Brain microvascular endothelial cell (primary cell): ENCODE data around the gene PIK3C2B.

ENCODE experiments used
- DNase-seq: peaks from one replicate; pipeline ENCODE4 v3.0.0-alpha.2; 2020
- H3K27ac ChIP-seq: fragments of 250-450 bp; sonication (Bioruptor Pico); 2 replicates; pipeline ENCODE4 v1.5.1; 2020; ENCODE audit warnings: mild to moderate bottlenecking, moderate library complexity
- H3K27me3 ChIP-seq: fragments of 250-450 bp; sonication (Bioruptor Pico); replicated peaks from 2 replicates; pipeline ENCODE4 v1.5.1; 2020; ENCODE audit warnings: mild to moderate bottlenecking
- H3K36me3 ChIP-seq: fragments of 250-450 bp; sonication (Bioruptor Pico); replicated peaks from 2 replicates; pipeline ENCODE4 v1.5.1; 2020; ENCODE audit warnings: mild to moderate bottlenecking
- H3K4me3 ChIP-seq: 2 replicates; pipeline ENCODE4 v1.5.1; 2011; ENCODE audit warnings: low read depth, mild to moderate bottlenecking, control low read depth, low read length, moderate library complexity
- CTCF ChIP-seq: IDR thresholded peaks from 2 replicates; pipeline ENCODE4 v1.5.1; 2011; ENCODE audit warnings: low read depth, mild to moderate bottlenecking, moderate library complexity, low read length, control low read depth, inconsistent platforms; ENCODE audit errors: missing control alignments
- in situ Hi-C: cut with HindIII; loops from 2 replicates; pipeline ENCODE4 v1.10.0; 2017; ENCODE audit warnings: low sequenced_read_pairs, low pct_ligation_motif_present

PIK3C2B gene

GRCh38 chr1:204494281-204495077, at the start of gene PIK3C2B:
PIK3C2B (minus strand) TSS chr1:204494805; CDS start chr1:204469802, 25,003 bp downstream.
- Histone ChIP-seq H3K36me3 (no peaks in the 10 kb centered on the region), H3K27ac (no peak within 1 kb of the TSS), H3K27me3 (peaks cover 12% of the 10 kb centered on the region), H3K4me3 (peak within 1 kb of the TSS; percentile 69)
- in situ Hi-C loops = no loop called here
- peak; percentile 53 for DNase-seq
- peak; percentile 58 for TF ChIP-seq CTCF

- Histone ChIP-seq H3K27ac (no peak overlapping the region), H3K27me3 (no peaks in the 10 kb centered on the region), H3K36me3 (peaks cover 73% of the 10 kb centered on the region), H3K4me3 (no peak overlapping the region)
- in situ Hi-C loops = no loop called here
- DNase-seq = peak; percentile 14
- TF ChIP-seq CTCF = no peak
Observed at GRCh38 chr1:204544321-204544720, 49.7 kb upstream of the PIK3C2B start.

- H3K27ac ChIP-seq = no peak overlapping the region
- H3K36me3 ChIP-seq = peaks cover 63% of the 10 kb centered on the region
- in situ Hi-C loops = no loop called here
- H3K4me3 ChIP-seq = no peak overlapping the region
- DNase-seq = no peak
- TF ChIP-seq CTCF = no peak
- H3K27me3 ChIP-seq = no peaks in the 10 kb centered on the region
Observed at GRCh38 chr1:204541626-204542025, 47.0 kb upstream of the PIK3C2B start.

- no peak overlapping the region for H3K4me3 ChIP-seq
- in situ Hi-C loops = no loop called here
- no peak overlapping the region for H3K27ac ChIP-seq
- no peak for DNase-seq
- H3K36me3 ChIP-seq = peaks cover 30% of the 10 kb centered on the region
- H3K27me3 ChIP-seq = no peaks in the 10 kb centered on the region
- TF ChIP-seq CTCF = no peak
Observed at GRCh38 chr1:204532832-204533231, 38.2 kb upstream of the PIK3C2B start.

- peaks cover 35% of the 10 kb centered on the region for H3K36me3 ChIP-seq
Observed at GRCh38 chr1:204530932-204531331, 36.3 kb upstream of the PIK3C2B start.

More at GRCh38 chr1:204530932-204531331, 36.3 kb upstream of the PIK3C2B start:
- in situ Hi-C loops = no loop called here
- no peak for TF ChIP-seq CTCF
- no peak for DNase-seq
- Histone ChIP-seq H3K27ac (no peak overlapping the region), H3K4me3 (no peak overlapping the region), H3K27me3 (no peaks in the 10 kb centered on the region)
